Measurements from ENCODE around the gene OR14A2.
"Not testable (repeated sequence)": the region's sequence is repeated elsewhere in the genome, so short reads cannot be mapped to it uniquely, and the experiment has no call there.

The OR14A2 gene

DNA sequence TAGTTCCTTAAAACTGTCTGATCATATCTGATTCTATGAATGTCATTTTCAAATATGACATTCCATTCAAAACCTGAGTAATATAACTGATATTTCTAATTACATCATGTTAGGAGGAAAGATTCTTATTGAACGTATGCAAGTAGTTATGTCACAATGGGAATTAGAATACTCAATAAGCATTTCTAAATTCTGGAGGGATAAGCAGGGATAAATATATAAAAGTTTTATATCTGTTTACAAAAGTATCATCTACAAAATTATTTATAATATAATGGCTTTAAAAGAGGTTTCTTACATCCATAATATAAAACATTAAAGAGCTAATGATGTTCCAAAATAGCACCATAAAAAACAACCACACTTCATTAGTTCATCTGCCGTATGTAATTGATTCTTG, at the start of gene OR14A2:
Gene OR14A2 (minus strand): TSS at position 101 of the 400 bp plus-strand sequence.
- no peak for DNase-seq (ENCODE audit: low spot score)

DNA sequence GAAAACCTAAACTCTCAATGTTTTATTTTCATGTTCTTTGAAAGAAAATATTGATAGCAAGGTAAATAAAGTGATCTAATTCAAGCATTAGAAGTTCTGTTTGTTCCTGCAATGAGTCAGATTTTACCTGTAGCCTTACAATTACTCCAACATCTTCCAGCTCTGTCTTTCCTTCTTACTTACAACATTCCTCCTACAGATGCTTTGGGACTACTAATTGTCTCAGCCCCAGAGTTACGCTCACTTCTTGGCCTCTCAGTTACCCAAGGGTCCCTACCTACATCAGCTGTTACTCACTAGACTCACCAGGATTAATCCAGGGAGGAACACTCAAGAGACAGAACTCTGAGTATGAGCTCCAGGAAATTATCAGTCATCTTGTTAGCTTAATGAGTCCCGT, 49.6 kb upstream of the OR14A2 start:
- DNase-seq (ENCODE audit: low spot score), result no peak

DNA sequence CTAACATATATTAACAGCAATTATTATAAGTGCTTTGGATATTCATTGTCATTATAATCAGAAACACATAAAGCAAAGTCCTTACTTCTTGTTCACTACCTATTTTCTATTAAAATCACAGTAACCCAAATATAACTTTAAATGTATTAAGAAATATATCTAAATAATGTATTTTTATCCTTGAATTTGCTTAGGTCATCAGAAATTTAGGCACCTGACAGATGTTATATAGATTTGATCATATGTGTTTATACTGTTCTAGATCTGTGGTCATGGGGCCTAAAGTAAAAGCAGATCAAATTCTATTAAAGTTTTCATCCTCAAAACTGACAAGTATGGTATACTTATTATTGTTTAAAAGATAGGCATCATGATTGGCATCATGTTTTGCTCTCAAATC, 21.7 kb upstream of the OR14A2 start:
- DNase-seq (ENCODE audit: low spot score), result no peak

DNA sequence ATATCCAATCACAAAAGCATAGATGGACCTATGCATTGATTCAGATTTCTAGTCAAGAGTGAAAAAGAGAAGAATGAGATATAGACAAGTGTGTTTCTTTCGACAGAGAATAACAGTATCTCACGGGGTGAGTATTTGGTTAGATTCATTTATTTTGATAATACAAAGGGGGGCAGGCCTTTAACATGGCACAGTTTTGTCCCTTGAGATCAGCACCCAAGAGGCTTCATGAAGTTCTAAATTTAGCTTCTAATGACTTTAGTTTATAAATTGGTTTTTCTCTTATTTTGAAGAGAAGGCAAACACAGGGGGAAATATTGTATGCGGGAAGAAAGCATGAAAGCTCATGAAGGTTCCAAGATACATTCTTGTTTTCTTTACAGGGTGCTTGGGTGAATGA, 12.5 kb upstream of the OR14A2 start, which contains the start of gene OR1C1:
Gene OR1C1 (minus strand): TSS at position 101 of the 400 bp plus-strand sequence. CDS start 2,150 bp downstream, outside the sequence.
- DNase-seq (ENCODE audit: low spot score), result no peak

DNA sequence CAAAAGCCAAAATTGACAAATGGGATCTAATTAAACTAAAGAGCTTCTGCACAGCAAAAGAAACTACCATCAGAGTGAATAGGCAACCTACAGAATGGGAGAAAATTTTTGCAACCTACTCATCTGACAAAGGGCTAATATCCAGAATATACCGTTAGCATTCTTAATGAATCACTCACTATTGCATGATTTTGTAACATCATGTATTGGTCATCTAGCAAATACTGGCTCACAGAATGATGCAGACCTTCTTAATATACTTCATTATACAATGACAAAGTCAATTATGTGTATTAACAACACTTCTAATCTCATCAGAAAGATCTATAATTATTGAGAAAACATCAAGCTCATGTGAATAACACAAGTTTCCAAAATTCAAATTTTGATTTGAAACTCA, 6.4 kb upstream of the OR14A2 start:
- DNase-seq (ENCODE audit: low spot score), result not testable (repeated sequence)

DNA sequence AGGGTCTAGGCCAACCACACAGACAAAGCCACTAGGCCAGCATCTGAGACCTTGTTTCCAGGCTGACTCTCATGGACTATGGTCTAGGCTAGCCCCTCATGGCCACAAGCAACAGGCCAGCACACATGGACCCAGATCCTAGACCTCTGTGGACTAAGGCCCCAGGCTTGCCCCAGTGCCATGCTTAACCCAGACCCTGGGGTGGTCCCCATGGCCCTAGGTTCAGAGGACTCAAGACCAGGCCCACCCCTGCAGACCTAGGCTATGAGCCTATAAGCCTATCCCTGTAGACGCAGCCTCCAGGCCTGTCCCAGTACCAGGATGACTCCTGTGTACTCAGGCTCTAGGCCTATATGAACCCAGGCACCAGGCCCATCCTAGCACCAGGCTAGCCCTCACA, 1.9 kb upstream of the OR14A2 start:
- no peak for DNase-seq (ENCODE audit: low spot score)

DNA sequence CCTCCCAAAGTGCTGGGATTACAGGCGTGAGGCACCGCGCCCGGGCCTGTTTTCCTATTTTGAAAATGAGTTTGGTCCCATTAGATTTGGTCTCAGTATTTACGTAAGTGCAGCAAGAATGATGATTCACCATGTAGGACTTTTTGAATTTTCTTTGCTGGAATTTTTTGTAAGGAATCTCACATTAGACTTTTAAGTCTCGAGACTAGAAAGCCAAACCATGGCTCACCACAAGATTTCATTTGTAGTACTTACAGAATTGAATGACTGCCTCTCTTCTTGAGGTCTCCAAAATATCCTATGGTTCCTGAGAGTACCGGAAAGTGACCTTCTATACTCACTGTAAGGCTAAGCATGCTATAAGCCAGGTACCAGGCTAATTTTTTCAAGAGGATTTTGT, 325 bp downstream of the OR14A2 start:
- DNase-seq (ENCODE audit: low spot score), result no peak

DNA sequence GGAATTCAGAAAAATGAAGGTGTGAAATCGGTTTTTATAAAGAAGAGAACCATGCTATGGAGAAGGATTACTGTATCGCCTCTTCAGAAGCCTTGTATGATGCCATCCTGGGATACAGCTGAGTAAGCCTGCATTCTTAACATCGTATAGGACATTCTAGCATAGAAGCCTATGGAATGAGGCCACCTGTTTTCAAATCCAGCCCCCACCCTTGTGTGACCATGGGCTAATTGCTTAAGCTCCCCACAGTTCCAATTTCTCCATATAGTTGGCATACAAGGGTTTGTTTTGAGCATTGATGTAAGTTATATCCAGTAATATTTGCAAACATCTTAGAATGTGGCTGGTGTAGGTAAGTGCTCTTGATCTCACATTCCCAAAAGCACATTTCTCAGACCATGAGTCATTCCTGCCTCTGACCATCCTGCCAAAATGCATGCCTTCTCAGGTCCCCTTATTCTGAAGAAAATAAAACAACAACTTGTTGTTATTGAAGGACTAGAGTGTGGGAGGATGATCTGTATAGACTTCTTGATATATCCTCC, 1.5 kb downstream of the OR14A2 start:
- DNase-seq (ENCODE audit: low spot score), result no peak

DNA sequence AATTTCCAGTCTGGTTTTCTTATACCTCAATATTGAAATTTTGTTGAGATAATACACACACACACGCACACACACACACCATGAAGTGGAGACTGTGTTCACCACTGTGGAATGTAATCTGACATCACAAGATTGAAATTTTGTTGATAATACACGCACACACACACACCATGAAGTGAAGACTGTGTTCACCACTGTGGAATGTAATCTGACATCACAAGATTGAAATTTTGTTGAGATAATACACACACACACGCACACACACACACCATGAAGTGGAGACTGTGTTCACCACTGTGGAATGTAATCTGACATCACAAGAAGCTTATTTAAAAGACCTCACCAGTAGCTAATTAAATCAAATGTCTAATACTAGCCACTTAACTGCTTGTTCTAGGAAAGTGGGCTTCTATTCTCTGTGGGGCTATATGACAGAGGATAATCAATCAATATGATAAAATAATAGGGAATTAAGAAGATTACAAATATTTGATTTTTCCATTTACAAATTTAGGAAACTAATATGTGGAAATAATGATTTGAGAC, 5.7 kb downstream of the OR14A2 start:
- not testable (repeated sequence) for DNase-seq (ENCODE audit: low spot score)

DNA sequence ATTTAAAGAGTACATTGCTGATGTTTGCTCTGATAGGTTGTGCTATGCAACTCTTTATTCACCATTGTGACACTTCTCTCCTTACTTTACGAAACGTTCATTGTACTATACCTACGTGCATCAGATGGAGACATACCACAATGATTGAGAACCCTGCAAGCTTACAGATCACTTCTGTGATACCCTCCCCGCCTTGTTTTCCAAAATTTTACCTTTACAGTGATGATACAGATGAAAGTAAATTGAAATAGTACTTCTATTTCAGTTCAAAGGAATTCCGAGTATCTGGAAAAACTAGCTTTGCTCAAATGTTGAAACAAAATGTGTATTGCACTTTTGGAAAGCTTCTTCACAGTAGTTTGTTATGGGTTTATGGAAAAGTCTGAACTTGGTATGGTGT, 6.2 kb downstream of the OR14A2 start:
- DNase-seq (ENCODE audit: low spot score), result no peak

DNA sequence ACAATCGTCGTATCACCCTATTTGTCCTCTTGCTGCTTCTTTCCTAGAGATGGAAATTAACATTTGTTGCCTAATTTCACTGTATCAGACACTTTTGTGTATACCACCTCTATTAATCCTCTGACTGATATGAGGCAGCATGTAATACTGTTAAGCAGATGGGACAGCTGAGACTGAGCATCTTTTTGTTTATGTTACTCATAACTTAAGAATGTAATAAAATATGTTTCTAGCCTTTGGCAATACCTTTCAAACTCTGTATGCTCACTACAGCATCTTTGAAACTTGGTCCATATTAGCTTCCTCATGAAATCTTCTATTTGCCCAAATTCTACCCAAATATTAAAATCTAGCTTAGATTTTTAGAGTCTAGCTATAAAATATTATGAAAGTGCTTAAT, 7.2 kb downstream of the OR14A2 start:
- DNase-seq (ENCODE audit: low spot score), result no peak

DNA sequence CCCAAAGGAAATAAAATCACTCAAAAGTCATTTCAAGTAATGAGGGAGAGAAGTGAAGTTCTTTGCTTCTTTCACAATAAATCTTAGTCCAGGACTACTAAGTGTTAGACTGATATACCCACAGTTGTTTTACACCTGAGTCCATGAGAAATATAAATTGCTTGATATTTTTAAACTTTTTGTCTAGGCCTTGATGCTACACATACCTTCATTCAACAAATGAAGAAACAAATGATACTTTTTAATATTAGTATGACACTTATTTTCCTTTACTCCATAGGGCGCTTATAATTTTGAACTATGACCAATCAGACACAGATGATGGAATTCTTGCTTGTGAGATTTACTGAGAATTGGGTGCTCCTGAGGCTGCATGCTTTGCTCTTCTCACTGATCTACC, 9.6 kb downstream of the OR14A2 start, which contains the start of gene OR14K1:
Gene OR14K1 (plus strand): TSS at position 301 of the 400 bp plus-strand sequence. CDS start 0 bp downstream, at position 301.
- DNase-seq (ENCODE audit: low spot score), result no peak

DNA sequence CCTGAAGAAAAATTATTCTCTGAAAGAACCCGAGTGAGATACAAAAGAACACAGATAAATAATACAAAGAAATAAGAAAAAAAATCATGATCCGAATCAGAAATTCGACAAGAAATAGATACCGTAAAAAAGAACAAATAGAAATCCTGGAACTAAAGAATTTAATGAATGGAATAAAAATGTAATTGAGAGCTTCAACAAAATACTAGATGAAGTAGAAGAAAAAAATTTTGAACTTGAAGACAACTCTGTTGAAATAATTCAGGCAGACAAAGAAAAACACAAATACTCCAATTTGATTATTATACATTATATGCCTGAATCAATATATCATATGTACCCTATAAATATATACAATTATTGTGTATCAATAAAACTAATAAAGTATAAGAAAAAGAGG, 26.7 kb downstream of the OR14A2 start:
- no peak for DNase-seq (ENCODE audit: low spot score)

DNA sequence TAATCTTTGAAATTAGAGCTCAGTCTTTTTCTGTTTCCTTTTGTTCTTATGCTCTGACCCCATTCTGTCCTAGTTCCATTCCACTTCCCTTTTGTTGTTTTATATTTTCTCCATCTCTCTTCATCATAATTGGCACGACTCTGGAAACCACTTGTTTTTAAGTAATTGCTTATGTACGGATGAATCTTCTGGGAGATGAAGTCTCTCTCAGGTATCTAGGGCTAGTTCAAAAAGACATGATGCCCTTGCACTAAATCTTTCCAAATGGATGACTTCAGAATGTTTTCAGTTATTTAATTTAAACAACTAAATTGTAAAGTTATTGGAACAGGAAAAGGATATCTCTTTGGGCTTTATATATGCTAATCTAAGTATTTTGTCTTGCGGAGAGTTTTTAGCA, 31.4 kb downstream of the OR14A2 start, which contains the start of gene OR6F1:
Gene OR6F1 (minus strand): TSS at position 101 of the 400 bp plus-strand sequence. CDS start 3,891 bp downstream, outside the sequence.
- DNase-seq (ENCODE audit: low spot score), result no peak

DNA sequence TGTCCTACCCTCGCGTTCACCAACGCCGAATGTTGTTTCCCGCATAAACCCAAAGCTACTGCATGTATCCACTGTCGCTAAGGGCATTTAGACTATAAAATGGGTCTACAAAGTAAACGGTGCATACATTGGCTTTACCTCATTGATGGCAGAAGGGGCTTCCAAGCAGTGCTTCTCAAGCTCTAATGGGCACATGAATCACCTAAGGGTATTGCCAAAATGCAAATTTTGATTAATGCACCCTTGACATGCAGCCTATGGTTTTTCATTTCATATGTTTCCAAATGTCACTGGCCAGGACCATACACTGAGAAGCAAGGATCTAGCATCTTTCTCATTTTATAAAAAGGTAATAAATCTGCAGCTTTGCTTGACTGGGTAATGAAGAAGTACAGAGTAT, 34.2 kb downstream of the OR14A2 start:
- DNase-seq (ENCODE audit: low spot score), result no peak

DNA sequence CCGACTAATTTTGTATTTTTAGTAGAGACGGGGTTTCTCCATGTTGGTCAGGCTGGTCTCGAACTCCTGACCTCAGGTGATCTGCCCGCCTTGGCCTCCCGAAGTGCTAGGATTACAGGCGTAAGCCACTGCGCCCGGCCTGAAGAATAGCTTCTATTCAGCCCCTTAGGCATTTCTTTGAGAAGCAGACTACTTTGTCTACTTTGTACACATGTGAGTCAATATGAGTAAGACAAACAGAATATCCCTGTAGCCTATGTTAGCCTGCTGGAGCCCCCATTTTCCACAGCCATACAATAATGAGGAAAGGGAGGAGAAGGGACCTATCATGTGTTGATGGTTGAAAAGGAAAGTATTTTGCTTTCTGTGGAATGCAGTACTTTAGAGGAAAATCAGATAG, 37.3 kb downstream of the OR14A2 start:
- DNase-seq (ENCODE audit: low spot score), result not testable (repeated sequence)

DNA sequence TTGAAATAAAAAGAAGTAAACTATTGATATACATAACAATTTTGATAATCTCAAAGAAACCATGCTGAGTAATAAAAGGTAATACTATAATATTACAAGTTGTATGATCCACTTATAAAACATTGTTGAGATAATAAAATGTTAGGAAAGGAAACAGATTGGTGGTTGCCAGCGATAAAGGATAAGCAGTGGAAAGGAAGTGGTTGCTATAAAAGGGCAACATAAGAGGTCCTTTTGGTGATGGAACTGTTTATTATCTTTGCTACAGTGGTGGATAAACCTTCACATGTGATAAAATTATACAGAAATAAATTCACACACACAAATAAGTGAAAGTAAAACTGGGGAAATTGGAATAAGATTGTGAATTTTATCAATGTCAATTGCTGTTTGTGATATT, 46.6 kb downstream of the OR14A2 start:
- DNase-seq (ENCODE audit: low spot score), result no peak

DNA sequence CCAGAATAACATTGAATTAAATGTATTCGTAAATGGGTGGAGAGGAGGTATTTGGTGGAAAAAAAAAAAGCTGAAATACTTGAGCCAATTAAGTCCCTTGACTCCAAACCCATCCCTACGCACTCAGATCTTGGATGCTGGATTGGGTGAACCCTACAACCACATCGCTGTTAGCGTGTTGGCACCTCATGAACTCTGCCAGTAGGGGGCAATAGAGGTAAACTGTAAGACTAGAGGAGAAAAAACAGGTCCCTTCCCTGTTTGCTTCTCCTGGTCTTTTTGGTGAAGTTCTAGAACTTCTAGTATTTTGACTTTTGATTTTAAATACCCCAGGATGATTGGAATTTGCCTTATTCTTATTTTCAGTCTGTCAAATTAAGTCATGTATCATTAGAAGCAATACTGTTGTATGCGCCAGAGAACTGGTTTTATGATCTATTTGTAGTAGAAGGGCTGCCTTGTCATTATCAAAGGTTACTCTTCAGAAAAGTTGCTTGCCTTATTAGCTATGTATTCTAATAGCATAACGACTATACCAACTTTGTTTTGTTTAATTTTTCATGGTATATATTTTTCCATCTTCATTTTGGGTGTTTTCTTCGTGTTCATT, 66.5 kb downstream of the OR14A2 start:
- no peak for DNase-seq (ENCODE audit: low spot score)

DNA sequence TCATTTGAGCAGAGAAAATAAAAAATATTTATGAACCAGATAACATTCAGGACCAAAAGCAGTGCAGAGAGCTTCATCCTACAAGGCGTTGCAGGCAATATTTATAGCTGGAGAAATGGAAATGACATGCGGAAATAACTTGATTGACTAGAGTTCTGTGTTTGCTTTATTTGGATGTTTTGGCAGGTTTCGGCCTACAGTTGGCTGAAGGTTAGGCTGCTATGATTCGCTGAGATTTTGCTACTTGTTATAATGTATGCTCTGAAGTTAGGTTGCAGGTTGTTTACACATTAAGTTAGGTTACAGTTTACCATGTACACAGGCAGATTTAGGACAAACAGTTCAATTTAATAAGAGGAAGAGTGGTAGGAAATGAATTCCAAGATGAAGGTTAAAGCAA, 67.8 kb downstream of the OR14A2 start:
- no peak for DNase-seq (ENCODE audit: low spot score)

DNA sequence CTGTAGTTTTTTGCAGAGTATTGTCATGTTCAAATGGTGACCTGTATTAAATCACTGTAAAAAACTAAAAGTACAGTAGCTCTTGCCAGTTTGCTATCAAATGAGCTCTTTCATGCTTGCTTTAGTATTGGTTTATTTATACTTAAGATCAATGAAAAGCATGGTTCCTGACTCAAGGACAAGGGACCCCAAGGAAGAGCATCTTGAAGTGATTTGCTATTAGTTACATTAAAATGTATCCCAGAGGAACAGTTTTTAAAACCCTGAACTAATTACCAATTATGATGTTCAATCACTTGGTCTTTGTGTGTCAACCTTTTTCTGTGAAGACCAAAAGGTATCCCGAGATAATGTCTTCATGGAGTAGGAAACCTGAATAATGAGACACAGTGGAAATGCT, 68.3 kb downstream of the OR14A2 start, which contains the start of gene OR13G1:
Gene OR13G1 (minus strand): TSS at position 101 of the 400 bp plus-strand sequence. CDS start 6,698 bp downstream, outside the sequence.
- no peak for DNase-seq (ENCODE audit: low spot score)
